Mesothelial cell of epicardium (in vitro differentiated cells): ENCODE results near the gene AKR1B15. TPM values are rescaled to one million over a fixed set of nuclear protein-coding genes. Genes with fewer than 3 reads are reported as not detected.

ENCODE experiments used
- DNase-seq, 2 experiments: peaks; one replicate each; pipeline ENCODE4 v3.0.0; 2021; ENCODE audit warnings: low spot score in 2 of 2; ENCODE audit not compliant: unreplicated experiment in 2 of 2
- H3K27ac Mint-ChIP-seq: 2 replicates; pipeline ENCODE4 v1.8.0; 2021; ENCODE audit warnings: mixed read lengths
- H3K27me3 Mint-ChIP-seq: 2 replicates; pipeline ENCODE4 v1.8.0; 2021; ENCODE audit warnings: low read depth, mixed read lengths
- H3K36me3 Mint-ChIP-seq: 2 replicates; pipeline ENCODE4 v1.8.0; 2021; ENCODE audit warnings: mixed read lengths
- H3K4me1 Mint-ChIP-seq: 2 replicates; pipeline ENCODE4 v1.8.0; 2021; ENCODE audit warnings: mixed read lengths
- H3K4me3 Mint-ChIP-seq: 2 replicates; pipeline ENCODE4 v1.8.0; 2021; ENCODE audit warnings: mild to moderate bottlenecking, moderate library complexity, mixed read lengths
- H3K9me3 Mint-ChIP-seq: 2 replicates; pipeline ENCODE4 v1.8.0; 2021; ENCODE audit warnings: mixed read lengths
- total RNA-seq: library from RNA; stranded (reverse); gene quantifications from 3 replicates; pipeline ENCODE4 v1.2.1, GENCODE V29; 2021
- TF ChIP-seq, protein P1 (sequence below): fragments of 200-600 bp; sonication (generic); IDR thresholded peaks from one replicate; pipeline ENCODE4 v1.5.0; 2021; ENCODE audit warnings: antibody characterized with exemption; ENCODE audit not compliant: unreplicated experiment

Gene AKR1B15
- total RNA-seq, 1 donor from 2014 or later = 1.8 TPM

DNA sequence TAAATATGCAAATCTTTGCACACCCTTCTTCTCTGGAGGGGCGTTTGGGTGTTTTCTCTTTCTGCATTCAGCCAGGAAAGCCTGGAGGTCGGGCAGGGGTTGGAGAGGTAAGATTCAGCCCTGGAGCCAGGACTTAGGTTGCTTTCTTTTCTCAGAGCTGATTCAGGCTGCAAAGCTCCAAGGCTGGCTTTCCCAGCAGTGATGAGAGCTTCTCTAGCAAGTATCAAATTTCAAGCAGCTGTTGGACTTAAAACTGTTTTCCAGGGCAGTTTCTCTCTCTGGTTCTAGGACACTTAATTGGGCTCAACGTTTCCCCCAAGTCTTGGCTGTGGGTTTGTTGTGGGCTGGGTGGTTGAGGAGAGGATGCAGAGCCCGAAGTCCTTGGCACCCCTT, 20.9 kb upstream of the AKR1B15 start:
- Mint-ChIP-seq H3K27ac (no peak overlapping the region), H3K4me3 (no peak overlapping the region), H3K4me1 (peaks cover 20% of the 10 kb centered on the region), H3K27me3 (peaks cover 4% of the 10 kb centered on the region), H3K36me3 (no peaks in the 10 kb centered on the region), H3K9me3 (no peaks in the 10 kb centered on the region)
- DNase-seq = no peak
- TF ChIP-seq, protein P1, sequence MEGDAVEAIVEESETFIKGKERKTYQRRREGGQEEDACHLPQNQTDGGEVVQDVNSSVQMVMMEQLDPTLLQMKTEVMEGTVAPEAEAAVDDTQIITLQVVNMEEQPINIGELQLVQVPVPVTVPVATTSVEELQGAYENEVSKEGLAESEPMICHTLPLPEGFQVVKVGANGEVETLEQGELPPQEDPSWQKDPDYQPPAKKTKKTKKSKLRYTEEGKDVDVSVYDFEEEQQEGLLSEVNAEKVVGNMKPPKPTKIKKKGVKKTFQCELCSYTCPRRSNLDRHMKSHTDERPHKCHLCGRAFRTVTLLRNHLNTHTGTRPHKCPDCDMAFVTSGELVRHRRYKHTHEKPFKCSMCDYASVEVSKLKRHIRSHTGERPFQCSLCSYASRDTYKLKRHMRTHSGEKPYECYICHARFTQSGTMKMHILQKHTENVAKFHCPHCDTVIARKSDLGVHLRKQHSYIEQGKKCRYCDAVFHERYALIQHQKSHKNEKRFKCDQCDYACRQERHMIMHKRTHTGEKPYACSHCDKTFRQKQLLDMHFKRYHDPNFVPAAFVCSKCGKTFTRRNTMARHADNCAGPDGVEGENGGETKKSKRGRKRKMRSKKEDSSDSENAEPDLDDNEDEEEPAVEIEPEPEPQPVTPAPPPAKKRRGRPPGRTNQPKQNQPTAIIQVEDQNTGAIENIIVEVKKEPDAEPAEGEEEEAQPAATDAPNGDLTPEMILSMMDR = no peak

DNA sequence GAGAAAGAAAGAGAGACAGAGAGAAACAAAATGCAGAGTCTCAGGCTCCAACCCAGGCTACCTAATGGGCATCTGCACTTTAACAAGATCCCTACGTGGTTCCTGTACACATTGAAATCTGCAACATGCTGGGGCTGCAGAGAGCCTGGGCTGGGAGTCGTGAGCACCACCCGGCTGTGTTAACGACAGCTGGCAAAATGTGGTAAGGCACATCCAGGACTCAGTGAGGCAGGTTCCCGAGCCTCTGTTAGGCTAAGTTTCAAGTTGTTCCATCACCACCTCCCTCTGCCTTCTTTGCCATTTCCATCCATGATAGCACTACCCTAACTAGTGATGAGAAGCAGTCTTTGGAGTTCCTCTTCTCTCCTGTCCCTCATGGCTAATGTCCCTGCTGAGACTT, 20.2 kb upstream of the AKR1B15 start:
- TF ChIP-seq, protein P1 = no peak
- Mint-ChIP-seq H3K36me3 (no peaks in the 10 kb centered on the region), H3K4me3 (no peak overlapping the region), H3K27ac (no peak overlapping the region), H3K9me3 (no peaks in the 10 kb centered on the region), H3K4me1 (peaks cover 22% of the 10 kb centered on the region), H3K27me3 (peaks cover 4% of the 10 kb centered on the region)
- no peak for DNase-seq

DNA sequence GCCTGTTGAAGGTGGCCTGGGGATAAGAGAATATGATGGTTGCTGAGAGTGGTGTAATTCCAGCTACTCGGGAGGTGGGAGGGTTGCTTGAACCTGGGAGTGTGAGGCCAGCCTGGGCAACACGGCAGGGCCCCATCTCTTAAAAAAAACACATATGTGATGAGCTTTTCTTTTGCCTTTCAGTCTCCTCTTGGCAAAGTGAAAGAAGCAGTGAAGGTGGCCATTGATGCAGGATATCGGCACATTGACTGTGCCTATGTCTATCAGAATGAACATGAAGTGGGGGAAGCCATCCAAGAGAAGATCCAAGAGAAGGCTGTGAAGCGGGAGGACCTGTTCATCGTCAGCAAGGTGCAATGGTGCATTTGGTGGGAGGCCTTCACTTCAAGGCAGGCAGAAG, 18.4 kb upstream of the AKR1B15 start:
- DNase-seq = no peak
- no peaks in the 10 kb centered on the region for H3K36me3 Mint-ChIP-seq
- H3K27ac Mint-ChIP-seq = no peak overlapping the region
- H3K27me3 Mint-ChIP-seq = peaks cover 3% of the 10 kb centered on the region
- H3K9me3 Mint-ChIP-seq = no peaks in the 10 kb centered on the region
- TF ChIP-seq, protein P1 = no peak
- H3K4me1 Mint-ChIP-seq = peaks cover 23% of the 10 kb centered on the region
- no peak overlapping the region for H3K4me3 Mint-ChIP-seq

DNA sequence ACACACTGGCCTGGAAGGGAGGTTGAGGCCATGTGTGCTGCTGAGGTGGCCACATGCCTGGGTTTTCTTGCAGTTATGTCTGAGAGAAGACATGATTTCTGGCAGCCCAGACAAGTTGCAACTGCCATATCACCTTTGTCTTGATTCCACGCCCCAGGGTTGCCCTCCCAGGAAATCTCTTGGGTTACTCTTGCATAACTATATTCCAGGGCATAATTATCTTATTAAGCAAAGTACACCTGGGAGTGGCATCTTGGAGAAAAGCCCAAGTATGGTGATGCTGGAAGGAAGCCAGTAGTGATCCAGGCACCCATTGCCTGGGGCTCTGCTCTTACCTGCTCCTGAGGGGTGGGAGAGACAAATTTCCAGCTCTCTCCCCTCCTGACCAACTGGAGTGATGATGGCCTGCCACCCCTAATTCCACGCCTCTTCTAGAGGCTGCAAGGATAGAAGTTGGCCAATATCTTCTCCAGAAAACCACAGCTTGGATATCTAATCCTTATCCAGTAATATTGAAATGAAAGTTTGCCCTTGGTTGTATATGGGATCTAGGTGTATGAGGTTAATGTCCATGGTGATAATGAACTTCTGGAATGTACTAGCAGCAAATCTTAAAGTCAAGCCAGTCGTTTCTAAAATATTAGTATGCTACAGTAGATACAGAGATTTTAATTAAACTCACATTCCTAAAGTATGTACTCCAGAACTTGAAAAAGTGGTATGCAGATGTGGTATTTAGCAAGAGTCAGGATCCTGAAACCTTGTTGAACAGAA, 16.5 kb upstream of the AKR1B15 start:
- Mint-ChIP-seq H3K4me1 (peaks cover 23% of the 10 kb centered on the region), H3K9me3 (no peaks in the 10 kb centered on the region), H3K4me3 (no peak overlapping the region), H3K27ac (no peak overlapping the region), H3K36me3 (no peaks in the 10 kb centered on the region), H3K27me3 (peaks cover 3% of the 10 kb centered on the region)
- TF ChIP-seq, protein P1 = no peak
- no peak for DNase-seq

DNA sequence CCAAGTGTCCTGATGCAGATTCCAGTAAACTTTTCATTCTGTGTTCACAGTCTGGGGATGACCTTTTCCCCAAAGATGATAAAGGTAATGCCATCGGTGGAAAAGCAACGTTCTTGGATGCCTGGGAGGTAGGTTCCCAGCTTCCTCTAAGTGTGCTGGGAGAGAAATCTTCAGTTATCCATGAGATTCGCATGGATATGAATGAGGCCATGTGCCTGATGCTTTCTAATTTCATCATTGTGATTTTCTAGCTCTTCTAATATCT, 16.0 kb upstream of the AKR1B15 start:
- Mint-ChIP-seq H3K9me3 (no peaks in the 10 kb centered on the region), H3K36me3 (no peaks in the 10 kb centered on the region), H3K27me3 (peaks cover 3% of the 10 kb centered on the region), H3K4me1 (peaks cover 19% of the 10 kb centered on the region), H3K4me3 (no peak overlapping the region), H3K27ac (no peak overlapping the region)
- TF ChIP-seq, protein P1 = no peak
- no peak for DNase-seq

DNA sequence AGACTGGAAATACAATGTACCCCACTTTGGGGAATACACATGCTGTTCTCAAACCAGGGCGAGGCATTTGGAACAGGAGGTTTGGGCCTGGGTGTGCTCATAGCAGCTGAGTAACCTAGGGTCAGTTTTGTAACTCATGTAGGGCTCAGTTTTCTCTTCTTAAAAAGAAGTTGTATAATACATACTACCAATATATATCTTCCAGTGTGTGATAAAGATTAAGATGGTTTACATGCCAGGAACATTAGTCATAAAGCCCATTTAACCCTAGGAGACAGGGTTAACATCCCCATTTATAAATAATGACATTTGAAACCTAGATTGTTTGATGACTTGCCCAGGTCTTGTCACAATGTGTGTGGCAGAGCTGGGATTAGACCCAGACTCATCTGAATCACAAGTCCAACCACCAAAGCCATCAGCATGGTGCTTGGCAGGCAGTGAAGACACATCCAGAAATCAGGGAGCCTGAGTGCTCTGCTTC, 15.6 kb upstream of the AKR1B15 start:
- Mint-ChIP-seq H3K4me3 (no peak overlapping the region), H3K9me3 (no peaks in the 10 kb centered on the region), H3K27me3 (peaks cover 3% of the 10 kb centered on the region), H3K4me1 (peaks cover 14% of the 10 kb centered on the region), H3K27ac (no peak overlapping the region), H3K36me3 (no peaks in the 10 kb centered on the region)
- TF ChIP-seq, protein P1 = no peak
- DNase-seq = no peak
